Renal cortical epithelial cell (primary cell): ENCODE results near the gene CLCN5. TPM values are rescaled to one million over a fixed set of nuclear protein-coding genes. Genes with fewer than 3 reads are reported as not detected.

Source experiments
- total RNA-seq: library from RNA; depleted of rRNA; stranded (reverse); fragments of >200 nt; gene quantifications from 2 replicates; pipeline ENCODE4 v1.2.3, GENCODE V29; 2014

The CLCN5 gene
- total RNA-seq, 1 donor from 2014 or later = 13.7 TPM

Other genes starting within 250 kb of the CLCN5 start
- not detected in 2 replicates for gene PAGE1, start 226.6 kb upstream of the CLCN5 start, total RNA-seq
- not detected in 2 replicates for gene PAGE4, start 93.3 kb upstream of the CLCN5 start, total RNA-seq
- gene USP27X, start 43.1 kb upstream of the CLCN5 start, total RNA-seq = 1.9 and 4.6 TPM in 2 replicates